ENCODE measurements around the gene CDH5.

- TF ChIP-seq CTCF (conservative IDR thresholded peaks at IDR 0.05) (no peak), ZFX (IDR thresholded peaks at IDR 0.05) (no peak)
These were observed 6.3 kb downstream of the CDH5 start for GRCh38 chr16:66372898-66373155.
